Lower leg skin (tissue), 3 donors: ENCODE results near the gene GALNT14.

Experiments
- CTCF ChIP-seq, 3 donors: fragments of 450-650 bp; IDR thresholded peaks; one replicate each; pipeline ENCODE4 v1.5.1; 2016; ENCODE audit warnings: antibody characterized with exemption in 3 of 3, mild to moderate bottlenecking in 3 of 3, moderate library complexity in 2 of 3
- POLR2A ChIP-seq, 2 donors: fragments of 450-650 bp; IDR thresholded peaks; one replicate each; pipeline ENCODE4 v1.6.1; 2016 to 2017; ENCODE audit warnings: antibody characterized with exemption in 2 of 2, mild to moderate bottlenecking in 1 of 2, moderate library complexity in 1 of 2

GRCh38 chr2:31122133-31122532 lies 16.1 kb downstream of the GALNT14 start:
- TF ChIP-seq CTCF (IDR thresholded peaks at IDR 0.05) = no peak
- TF ChIP-seq POLR2A (IDR thresholded peaks at IDR 0.05) = no peak
